Vagina (tissue), 2 donors: ENCODE measurements around the gene MLN.

Source experiments
- CTCF ChIP-seq, 3 experiments: fragments of 450-650 bp in 2 of 3; fragments of 200-600 bp in 1 of 3; sonication (generic) in 1 of 3; IDR thresholded peaks; one replicate each; pipeline ENCODE4 v1.5.1; 2017 to 2019; ENCODE audit warnings: antibody characterized with exemption in 3 of 3, mild to moderate bottlenecking in 2 of 3, moderate library complexity in 2 of 3
- POLR2A ChIP-seq, 2 donors: fragments of 450-650 bp; IDR thresholded peaks; one replicate each; pipeline ENCODE4 v1.6.1; 2017; ENCODE audit warnings: antibody characterized with exemption in 2 of 2, mild to moderate bottlenecking in 2 of 2, moderate library complexity in 2 of 2

GRCh38 chr6:33840048-33840926, 36.5 kb upstream of the MLN start:
- TF ChIP-seq CTCF (IDR thresholded peaks at IDR 0.05) (no peak), POLR2A (IDR thresholded peaks at IDR 0.05) (no peak)
